NCI-H187 treated with DMSO at 0.1 percent for 48 hours (cell line): ENCODE data around the gene ARHGEF33.

Experiments
- DNase-seq: peaks from one replicate; lab custom pipeline; 2025; lab: John Stamatoyannopoulos, UW

The ARHGEF33 gene

GRCh38 chr2:39018638-39019037 lies 129.0 kb downstream of the ARHGEF33 start:
- no peak for DNase-seq

GRCh38 chr2:39020383-39020782 lies 130.7 kb downstream of the ARHGEF33 start:
- DNase-seq: no peak

GRCh38 chr2:39022642-39023235 lies 133.1 kb downstream of the ARHGEF33 start:
- DNase-seq: no peak

GRCh38 chr2:39023649-39024048 lies 134.0 kb downstream of the ARHGEF33 start:
- no peak for DNase-seq

GRCh38 chr2:39024833-39025232 lies 135.2 kb downstream of the ARHGEF33 start:
- no peak for DNase-seq
